Tibial nerve (tissue), 4 donors: ENCODE data around the gene ITGA3. TPM values are rescaled to one million over a fixed set of nuclear protein-coding genes. Genes with fewer than 3 reads are reported as not detected.

Experiments used
- DNase-seq, 2 donors: peaks; one replicate each; pipeline ENCODE4 v3.0.0-alpha.2; 2019; ENCODE audit warnings: low spot score in 2 of 2
- H3K27ac ChIP-seq, 4 donors: fragments of 200-600 bp; sonication (generic) in 3 of 4; one replicate each; pipeline ENCODE4 v1.5.1; 2017 to 2019; ENCODE audit warnings: mild to moderate bottlenecking in 1 of 4
- H3K27me3 ChIP-seq, 2 donors: fragments of 200-600 bp; sonication (generic) in 1 of 2; one replicate each; pipeline versions ENCODE4 v1.5.1 to v1.6.0; 2017 to 2019
- H3K36me3 ChIP-seq, 3 donors: fragments of 200-600 bp; sonication (generic); one replicate each; pipeline ENCODE4 v1.5.1; 2018 to 2019
- H3K4me1 ChIP-seq, 4 donors: fragments of 200-600 bp; sonication (generic) in 3 of 4; one replicate each; pipeline ENCODE4 v1.5.1; 2017 to 2019
- H3K4me3 ChIP-seq, 4 donors: fragments of 200-600 bp; sonication (generic) in 3 of 4; one replicate each; pipeline ENCODE4 v1.5.1; 2017 to 2019; ENCODE audit warnings: mild to moderate bottlenecking in 1 of 4, moderate library complexity in 1 of 4
- H3K9me3 ChIP-seq, 4 donors: fragments of 200-600 bp; sonication (generic) in 3 of 4; one replicate each; pipeline ENCODE4 v1.5.1; 2017 to 2019
- EP300 ChIP-seq, 2 donors: sonication (generic); formaldehyde crosslinking; IDR thresholded peaks; one replicate each; pipeline ENCODE4 v1.6.1; 2017; ENCODE audit warnings: antibody characterized with exemption in 2 of 2, mild to moderate bottlenecking in 1 of 2
- POLR2A ChIP-seq, 2 donors: fragments of 450-650 bp; IDR thresholded peaks; one replicate each; pipeline ENCODE4 v1.6.1; 2017; ENCODE audit warnings: antibody characterized with exemption in 2 of 2, mild to moderate bottlenecking in 2 of 2, moderate library complexity in 2 of 2
- WGBS, 2 donors: methylation state at CpG; one replicate each; pipeline ENCODE4 v1.1.5; 2018; 5-methylcytosine and 5-hydroxymethylcytosine counted together
- total RNA-seq, 4 donors: library from RNA; depleted of rRNA; stranded (reverse); fragments of >200 nt; gene quantifications; one replicate each; pipeline ENCODE4 v1.1.0, GENCODE V29; 2016
- TF ChIP-seq, protein P1 (sequence below), 5 experiments: fragments of 200-600 bp in 3 of 5; fragments of 450-650 bp in 2 of 5; sonication (generic) in 3 of 5; IDR thresholded peaks; one replicate each; pipeline ENCODE4 v1.5.1; 2016 to 2019; ENCODE audit warnings: antibody characterized with exemption in 5 of 5, mild to moderate bottlenecking in 3 of 5, moderate library complexity in 2 of 5

ITGA3 gene
- total RNA-seq, 4 donors from 2014 or later = 59.2 to 85.7 (median 69.1) TPM

DNA sequence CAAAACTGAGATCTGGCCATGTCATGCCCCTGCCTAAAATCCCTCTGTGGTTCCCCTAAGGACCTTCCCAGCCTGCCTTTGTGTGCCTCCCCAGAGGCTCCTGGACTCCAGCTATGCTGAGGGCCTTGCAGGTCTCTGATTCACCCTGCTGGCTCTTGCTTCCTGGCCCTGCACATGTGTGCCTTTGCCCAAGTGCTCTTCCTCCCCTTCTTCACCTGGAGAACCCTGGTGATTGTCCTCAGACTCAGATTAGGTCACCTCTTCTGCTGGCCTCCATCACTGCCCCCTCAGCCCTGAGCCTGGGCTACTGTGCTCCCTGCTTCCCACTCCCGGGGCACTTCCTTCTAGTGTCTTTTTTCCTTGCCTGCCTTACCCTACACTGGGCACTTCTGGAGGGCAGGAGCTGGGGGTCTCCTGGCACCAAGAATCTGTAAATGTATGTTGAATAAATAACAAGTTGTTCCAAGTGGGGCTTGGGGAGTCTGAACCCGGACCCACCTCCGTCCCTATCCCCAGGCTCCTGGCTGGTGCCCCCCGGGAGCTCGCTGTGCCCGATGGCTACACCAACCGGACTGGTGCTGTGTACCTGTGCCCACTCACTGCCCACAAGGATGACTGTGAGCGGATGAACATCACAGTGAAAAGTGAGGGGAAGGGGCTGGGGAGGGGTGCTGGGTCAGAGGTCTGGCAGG lies 7.8 kb downstream of the ITGA3 start:
- Histone ChIP-seq H3K9me3 (no peaks in the 10 kb centered on the region), H3K4me1 (peaks cover 0 to 71% (median 59%) of the 10 kb centered on the region in 4 donors), H3K36me3 (peaks cover 0 to 4% (median 0%) of the 10 kb centered on the region in 3 donors), H3K4me3 (no peak overlapping the region), H3K27ac (peak overlapping the region; percentile 45 to 95 (median 75)), H3K27me3 (no peaks in the 10 kb centered on the region)
- no peak for DNase-seq
- 90 to 93% methylated on average over 8 of the region's 8 CpGs for WGBS, 2 donors
- TF ChIP-seq POLR2A (IDR thresholded peaks at IDR 0.05) (no peak), EP300 (IDR thresholded peaks at IDR 0.05) (no peak)
- TF ChIP-seq, protein P1, sequence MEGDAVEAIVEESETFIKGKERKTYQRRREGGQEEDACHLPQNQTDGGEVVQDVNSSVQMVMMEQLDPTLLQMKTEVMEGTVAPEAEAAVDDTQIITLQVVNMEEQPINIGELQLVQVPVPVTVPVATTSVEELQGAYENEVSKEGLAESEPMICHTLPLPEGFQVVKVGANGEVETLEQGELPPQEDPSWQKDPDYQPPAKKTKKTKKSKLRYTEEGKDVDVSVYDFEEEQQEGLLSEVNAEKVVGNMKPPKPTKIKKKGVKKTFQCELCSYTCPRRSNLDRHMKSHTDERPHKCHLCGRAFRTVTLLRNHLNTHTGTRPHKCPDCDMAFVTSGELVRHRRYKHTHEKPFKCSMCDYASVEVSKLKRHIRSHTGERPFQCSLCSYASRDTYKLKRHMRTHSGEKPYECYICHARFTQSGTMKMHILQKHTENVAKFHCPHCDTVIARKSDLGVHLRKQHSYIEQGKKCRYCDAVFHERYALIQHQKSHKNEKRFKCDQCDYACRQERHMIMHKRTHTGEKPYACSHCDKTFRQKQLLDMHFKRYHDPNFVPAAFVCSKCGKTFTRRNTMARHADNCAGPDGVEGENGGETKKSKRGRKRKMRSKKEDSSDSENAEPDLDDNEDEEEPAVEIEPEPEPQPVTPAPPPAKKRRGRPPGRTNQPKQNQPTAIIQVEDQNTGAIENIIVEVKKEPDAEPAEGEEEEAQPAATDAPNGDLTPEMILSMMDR (IDR thresholded peaks at IDR 0.05) = no peak

DNA sequence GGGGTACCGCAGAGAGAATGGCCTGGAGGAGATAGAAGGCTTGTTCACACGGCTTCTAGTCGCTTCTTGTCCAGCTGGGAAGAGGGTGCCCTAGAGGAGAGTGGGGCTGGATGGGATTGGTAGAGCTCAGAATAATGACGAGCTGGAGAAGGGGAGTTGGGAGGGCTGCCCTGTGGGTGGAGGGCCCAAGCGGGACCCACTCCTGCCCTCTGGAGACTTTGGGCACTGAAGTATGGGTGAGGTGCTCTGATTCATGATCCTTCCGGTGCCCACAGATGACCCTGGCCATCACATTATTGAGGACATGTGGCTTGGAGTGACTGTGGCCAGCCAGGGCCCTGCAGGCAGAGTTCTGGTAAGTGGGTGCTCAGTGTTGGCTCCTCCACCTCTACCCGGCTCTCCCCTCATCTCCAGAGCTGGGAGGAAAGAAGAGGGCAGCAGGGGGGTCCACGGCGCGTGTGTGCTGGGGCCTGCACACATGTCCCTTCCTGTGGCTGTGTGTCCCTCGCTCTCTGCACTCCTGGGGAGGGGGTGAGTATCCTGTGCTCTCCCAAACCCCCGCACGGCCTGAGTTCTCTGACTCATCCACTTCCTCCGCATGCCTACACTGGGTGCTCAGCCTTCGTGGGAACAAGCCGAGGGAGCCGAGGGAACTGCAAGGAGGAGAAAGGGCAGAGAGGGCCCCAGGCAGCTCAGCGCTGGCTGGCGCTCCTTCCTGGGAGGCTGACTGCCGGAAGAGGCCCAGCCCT lies 8.5 kb downstream of the ITGA3 start:
- peaks cover 0 to 5% (median 4%) of the 10 kb centered on the region in 3 donors for H3K36me3 ChIP-seq
- no peaks in the 10 kb centered on the region for H3K9me3 ChIP-seq
- no peaks in the 10 kb centered on the region for H3K27me3 ChIP-seq
- peaks cover 0 to 64% (median 52%) of the 10 kb centered on the region in 4 donors for H3K4me1 ChIP-seq
- peak overlapping the region; percentile 45 to 95 (median 75) for H3K27ac ChIP-seq
- no peak for DNase-seq
- WGBS, 2 donors = 49 to 57% methylated on average over 20 of the region's 20 CpGs
- H3K4me3 ChIP-seq = no peak overlapping the region
- TF ChIP-seq, protein P1 (IDR thresholded peaks at IDR 0.05) = peak in 1 of 5 experiments; percentile 10
- no peak for TF ChIP-seq POLR2A (IDR thresholded peaks at IDR 0.05)
- TF ChIP-seq EP300 (IDR thresholded peaks at IDR 0.05) = peak in 1 of 2 donors; percentile 49

DNA sequence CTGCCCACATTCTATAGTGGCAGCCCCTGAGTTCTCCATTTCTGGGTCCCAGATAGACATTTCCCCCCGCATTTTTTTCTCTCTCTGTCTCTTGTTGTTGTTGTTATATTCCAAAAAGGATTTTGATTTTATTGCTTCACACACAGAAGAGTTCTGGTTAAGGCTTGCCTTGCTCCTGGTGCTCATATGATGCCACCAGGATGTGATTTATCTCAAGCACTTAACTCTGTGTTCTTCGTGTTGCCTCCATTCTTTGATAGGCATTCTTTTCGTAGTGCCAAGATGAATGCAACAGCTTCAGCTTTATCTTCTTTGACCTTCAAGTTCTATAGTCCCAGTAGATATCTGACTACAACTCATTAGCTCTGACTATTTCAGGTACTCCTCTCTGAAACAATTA lies 9.1 kb downstream of the ITGA3 start:
- Histone ChIP-seq H3K4me1 (peaks cover 0 to 57% (median 47%) of the 10 kb centered on the region in 4 donors), H3K36me3 (peaks cover 0 to 11% (median 4%) of the 10 kb centered on the region in 3 donors), H3K27ac (peak overlapping the region; percentile 45 to 95 (median 75)), H3K9me3 (no peaks in the 10 kb centered on the region), H3K27me3 (no peaks in the 10 kb centered on the region), H3K4me3 (no peak overlapping the region)
- no peak for DNase-seq
- TF ChIP-seq, protein P1 (IDR thresholded peaks at IDR 0.05) = peak in 1 of 5 experiments; percentile 6
- no peak for TF ChIP-seq EP300 (IDR thresholded peaks at IDR 0.05)
- 45 to 52% methylated on average over 3 of the region's 3 CpGs for WGBS, 2 donors

DNA sequence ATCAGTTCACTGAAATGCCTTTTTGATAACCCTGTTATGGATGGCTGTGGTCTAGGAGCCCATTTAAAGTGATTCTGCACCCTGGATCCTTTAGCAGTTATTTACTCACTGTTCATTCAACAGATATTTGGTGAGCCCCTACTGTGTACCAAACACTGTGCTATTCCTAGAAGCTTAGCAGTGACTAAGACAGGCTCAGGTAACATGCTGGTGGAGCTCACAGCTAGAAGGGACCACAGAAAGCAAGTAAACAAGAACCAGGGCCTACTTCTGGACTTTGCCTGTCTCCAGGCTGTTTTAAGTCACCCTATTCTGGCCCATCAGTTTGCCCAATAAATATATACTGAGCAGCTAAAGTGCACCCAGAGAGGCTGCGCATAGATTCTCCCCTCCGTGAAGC lies 11.1 kb downstream of the ITGA3 start:
- WGBS, 2 donors = 94 to 97% methylated on average over 2 of the region's 2 CpGs
- H3K27me3 ChIP-seq = no peaks in the 10 kb centered on the region
- no peaks in the 10 kb centered on the region for H3K9me3 ChIP-seq
- peaks cover 0 to 25% (median 4%) of the 10 kb centered on the region in 3 donors for H3K36me3 ChIP-seq
- TF ChIP-seq POLR2A (IDR thresholded peaks at IDR 0.05) (no peak), EP300 (IDR thresholded peaks at IDR 0.05) (no peak)
- TF ChIP-seq, protein P1 (IDR thresholded peaks at IDR 0.05) = no peak
- H3K4me3 ChIP-seq = no peak overlapping the region
- H3K27ac ChIP-seq = peak overlapping the region in 1 of 4 donors; percentile 95
- peaks cover 0 to 38% (median 27%) of the 10 kb centered on the region in 4 donors for H3K4me1 ChIP-seq
- no peak for DNase-seq

DNA sequence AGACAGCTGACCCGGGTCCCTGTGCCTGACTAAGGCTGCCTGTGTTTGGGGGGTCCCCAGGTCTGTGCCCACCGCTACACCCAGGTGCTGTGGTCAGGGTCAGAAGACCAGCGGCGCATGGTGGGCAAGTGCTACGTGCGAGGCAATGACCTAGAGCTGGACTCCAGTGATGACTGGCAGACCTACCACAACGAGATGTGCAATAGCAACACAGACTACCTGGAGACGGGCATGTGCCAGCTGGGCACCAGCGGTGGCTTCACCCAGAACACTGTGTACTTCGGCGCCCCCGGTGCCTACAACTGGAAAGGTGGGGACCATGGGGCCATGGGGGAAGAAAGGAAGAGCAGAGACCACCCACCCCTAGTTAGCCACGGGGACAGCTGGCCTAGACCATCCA lies 12.1 kb downstream of the ITGA3 start:
- Histone ChIP-seq H3K36me3 (peaks cover 0 to 35% (median 4%) of the 10 kb centered on the region in 3 donors), H3K4me3 (no peak overlapping the region), H3K9me3 (no peaks in the 10 kb centered on the region), H3K27me3 (no peaks in the 10 kb centered on the region), H3K4me1 (peaks cover 0 to 28% (median 18%) of the 10 kb centered on the region in 4 donors), H3K27ac (no peak overlapping the region)
- no peak for DNase-seq
- TF ChIP-seq POLR2A (IDR thresholded peaks at IDR 0.05) (no peak), EP300 (IDR thresholded peaks at IDR 0.05) (no peak)
- TF ChIP-seq, protein P1 (IDR thresholded peaks at IDR 0.05) = no peak
- WGBS, 2 donors = 93 to 97% methylated on average over 13 of the region's 13 CpGs
